Measurements from ENCODE around the gene SP140L. TPM values are rescaled to one million over a fixed set of nuclear protein-coding genes. Genes with fewer than 3 reads are reported as not detected.
"Not testable (repeated sequence)": the region's sequence is repeated elsewhere in the genome, so short reads cannot be mapped to it uniquely, and the experiment has no call there.

The SP140L gene
- total and polyA plus RNA-seq, 2 donors (not counting 1 experiment from before 2014, with no cell fraction given): 94.6 to 154 TPM

DNA sequence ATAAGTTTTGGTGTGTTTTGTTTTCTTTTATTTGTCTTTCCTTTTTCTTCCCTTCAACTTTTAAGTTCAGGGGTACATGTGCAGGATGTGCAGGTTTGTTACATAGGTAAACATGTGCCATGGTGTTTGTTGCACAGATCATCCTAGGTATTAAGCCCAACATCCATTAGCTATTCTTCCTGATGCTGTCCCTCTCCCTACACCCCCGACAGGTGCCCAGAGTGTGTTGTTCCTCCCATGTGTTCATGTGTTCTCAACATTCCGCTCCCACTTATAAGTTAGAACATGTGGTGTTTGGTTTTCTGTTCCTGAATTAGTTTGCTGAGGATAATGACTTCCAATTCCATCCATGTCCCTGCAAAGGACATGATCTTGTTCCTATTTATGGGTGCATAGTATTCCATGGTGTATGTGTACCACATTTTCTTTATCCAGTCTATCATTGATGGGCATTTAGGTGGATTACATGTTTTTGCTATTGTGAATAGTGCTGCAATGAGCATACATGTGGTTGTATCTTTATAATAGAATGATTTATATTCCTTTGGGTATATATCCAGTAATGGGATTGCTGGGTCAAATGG, 16.1 kb downstream of the SP140L start:
- H3K27me3 ChIP-seq (replicated peaks in 1 of 4; ENCODE audit: control extremely low read depth in 1 of 4, control insufficient read depth in 3 of 4, insufficient read depth in 4 of 4, low read length in 3 of 4); H3K27ac ChIP-seq (ENCODE audit: low read length in 2 of 2); H3K4me2 ChIP-seq (replicated peaks; ENCODE audit: low read depth, low read length, poor library complexity, severe bottlenecking); ATAC-seq (ENCODE audit: low read depth); DNase-seq; H2AFZ ChIP-seq (ENCODE audit: insufficient read depth, low read depth, low read length, poor library complexity, severe bottlenecking); H3K9ac ChIP-seq (ENCODE audit: low read length); CTCF ChIA-PET; H3K4me3 Mint-ChIP-seq; POLR2A ChIA-PET; H3K27me3 Mint-ChIP-seq; H3K4me3 ChIP-seq (ENCODE audit: control extremely low read depth in 1 of 5, extremely low read depth in 1 of 5, insufficient read depth in 1 of 5, low read depth in 2 of 5, low read length in 4 of 5); intact Hi-C loops (cut with micrococcal nuclease); H3K27ac Mint-ChIP-seq: not testable (repeated sequence)
- H3K9me3 Mint-ChIP-seq (ENCODE audit: insufficient read depth): peaks cover 15% of the 10 kb centered on the region
- H3K36me3 ChIP-seq (replicated peaks in 1 of 2; ENCODE audit: control extremely low read depth in 1 of 2, control insufficient read depth in 1 of 2, extremely low read depth in 1 of 2, insufficient read depth in 2 of 2, low read length in 1 of 2): peaks cover 9 to 46% of the 10 kb centered on the region in 2 experiments
- H3K4me1 ChIP-seq (ENCODE audit: control insufficient read depth in 2 of 2, insufficient read depth in 2 of 2, low read length in 2 of 2): peaks cover 12 to 13% of the 10 kb centered on the region in 2 donors
- H3K4me1 Mint-ChIP-seq: peaks cover 40% of the 10 kb centered on the region
- WGBS (ENCODE audit: insufficient coverage): no CpG with 5 or more reads among the region's 2 CpGs
- peaks cover 22% of the 10 kb centered on the region for H4K20me1 ChIP-seq (ENCODE audit: control insufficient read depth, insufficient read depth, low read length, poor library complexity, severe bottlenecking)
- H3K9me3 ChIP-seq (ENCODE audit: control extremely low read depth in 1 of 3, control insufficient read depth in 2 of 3, insufficient read depth in 1 of 3, low read length in 2 of 3): peaks cover 9 to 19% (median 10%) of the 10 kb centered on the region in 3 donors
- peaks cover 57% of the 10 kb centered on the region for H3K79me2 ChIP-seq (ENCODE audit: control insufficient read depth, insufficient read depth, low read length)

DNA sequence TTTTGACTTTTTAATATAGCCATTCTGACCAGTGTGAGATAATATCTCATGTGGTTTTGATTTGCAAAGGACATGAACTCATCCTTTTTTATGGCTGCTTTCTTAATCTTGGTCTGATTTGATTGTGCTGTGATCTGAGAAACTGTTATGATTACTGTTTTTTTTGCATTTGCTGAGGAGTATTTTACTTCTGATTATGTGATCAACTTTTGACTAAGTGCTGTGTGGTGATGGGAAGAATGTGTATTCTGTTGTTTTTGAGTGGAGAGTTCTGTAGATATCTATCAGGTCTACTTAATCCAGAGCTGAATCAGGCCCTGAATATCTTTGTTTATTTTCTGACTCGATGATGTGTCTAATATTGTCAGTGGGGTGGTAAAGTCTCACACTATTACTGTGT, 16.8 kb downstream of the SP140L start:
- no peaks in the 10 kb centered on the region for H3K27me3 Mint-ChIP-seq
- intact Hi-C loops (cut with micrococcal nuclease): no loop called here
- peak overlapping the region; percentile 13 for H3K4me3 Mint-ChIP-seq
- TF ChIP-seq, protein P1, sequence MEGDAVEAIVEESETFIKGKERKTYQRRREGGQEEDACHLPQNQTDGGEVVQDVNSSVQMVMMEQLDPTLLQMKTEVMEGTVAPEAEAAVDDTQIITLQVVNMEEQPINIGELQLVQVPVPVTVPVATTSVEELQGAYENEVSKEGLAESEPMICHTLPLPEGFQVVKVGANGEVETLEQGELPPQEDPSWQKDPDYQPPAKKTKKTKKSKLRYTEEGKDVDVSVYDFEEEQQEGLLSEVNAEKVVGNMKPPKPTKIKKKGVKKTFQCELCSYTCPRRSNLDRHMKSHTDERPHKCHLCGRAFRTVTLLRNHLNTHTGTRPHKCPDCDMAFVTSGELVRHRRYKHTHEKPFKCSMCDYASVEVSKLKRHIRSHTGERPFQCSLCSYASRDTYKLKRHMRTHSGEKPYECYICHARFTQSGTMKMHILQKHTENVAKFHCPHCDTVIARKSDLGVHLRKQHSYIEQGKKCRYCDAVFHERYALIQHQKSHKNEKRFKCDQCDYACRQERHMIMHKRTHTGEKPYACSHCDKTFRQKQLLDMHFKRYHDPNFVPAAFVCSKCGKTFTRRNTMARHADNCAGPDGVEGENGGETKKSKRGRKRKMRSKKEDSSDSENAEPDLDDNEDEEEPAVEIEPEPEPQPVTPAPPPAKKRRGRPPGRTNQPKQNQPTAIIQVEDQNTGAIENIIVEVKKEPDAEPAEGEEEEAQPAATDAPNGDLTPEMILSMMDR (IDR thresholded peaks at IDR 0.05): no peak
- no peak for TF ChIP-seq EZH2 (IDR thresholded peaks at IDR 0.05; ENCODE audit: borderline replicate concordance, insufficient read depth, low read depth, low read length, poor library complexity, severe bottlenecking)
- no peak overlapping the region for H3K4me2 ChIP-seq (replicated peaks; ENCODE audit: low read depth, low read length, poor library complexity, severe bottlenecking)
- no peak for DNase-seq
- no peak overlapping the region for H3K9ac ChIP-seq (ENCODE audit: low read length)
- no peak overlapping the region for H3K27ac Mint-ChIP-seq
- 80% methylated on average over 1 of the region's 1 CpG for WGBS (ENCODE audit: insufficient coverage)
- peaks cover 63% of the 10 kb centered on the region for H3K79me2 ChIP-seq (ENCODE audit: control insufficient read depth, insufficient read depth, low read length)
- ChIA-PET CTCF (no interaction called here), POLR2A (no interaction called here)
- peaks cover 14 to 17% of the 10 kb centered on the region in 2 donors for H3K4me1 ChIP-seq (ENCODE audit: control insufficient read depth in 2 of 2, insufficient read depth in 2 of 2, low read length in 2 of 2)
- no peak overlapping the region for H3K27ac ChIP-seq (ENCODE audit: low read length in 2 of 2)
- H4K20me1 ChIP-seq (ENCODE audit: control insufficient read depth, insufficient read depth, low read length, poor library complexity, severe bottlenecking): peaks cover 22% of the 10 kb centered on the region
- H3K9me3 Mint-ChIP-seq (ENCODE audit: insufficient read depth): peaks cover 15% of the 10 kb centered on the region
- ATAC-seq (ENCODE audit: low read depth): no peak
- H3K36me3 ChIP-seq (replicated peaks in 1 of 2; ENCODE audit: control extremely low read depth in 1 of 2, control insufficient read depth in 1 of 2, extremely low read depth in 1 of 2, insufficient read depth in 2 of 2, low read length in 1 of 2): peaks cover 9 to 46% of the 10 kb centered on the region in 2 experiments
- H3K4me3 ChIP-seq (ENCODE audit: control extremely low read depth in 1 of 5, extremely low read depth in 1 of 5, insufficient read depth in 1 of 5, low read depth in 2 of 5, low read length in 4 of 5): no peak overlapping the region
- no peaks in the 10 kb centered on the region for H3K27me3 ChIP-seq (replicated peaks in 1 of 4; ENCODE audit: control extremely low read depth in 1 of 4, control insufficient read depth in 3 of 4, insufficient read depth in 4 of 4, low read length in 3 of 4)
- peaks cover 9 to 19% (median 10%) of the 10 kb centered on the region in 3 donors for H3K9me3 ChIP-seq (ENCODE audit: control extremely low read depth in 1 of 3, control insufficient read depth in 2 of 3, insufficient read depth in 1 of 3, low read length in 2 of 3)
- no peak overlapping the region for H2AFZ ChIP-seq (ENCODE audit: insufficient read depth, low read depth, low read length, poor library complexity, severe bottlenecking)
- peaks cover 46% of the 10 kb centered on the region for H3K4me1 Mint-ChIP-seq

All from B cell (primary cell).